Panc1 (cell line): ENCODE data around the gene HOXA13.

Source experiments
- CTCF ChIP-seq: fragments of 450-650 bp; IDR thresholded peaks from 2 replicates; pipeline ENCODE4 v1.5.1; 2017; ENCODE audit warnings: mild to moderate bottlenecking
- SIN3A ChIP-seq: IDR thresholded peaks from 2 replicates; pipeline ENCODE4 v1.6.1; 2012; ENCODE audit warnings: low read depth, mild to moderate bottlenecking, low read length, moderate library complexity, borderline replicate concordance; ENCODE audit not compliant: insufficient read depth

GRCh38 chr7:27179030-27179429, 20.9 kb downstream of the HOXA13 start:
- TF ChIP-seq CTCF: no peak
- TF ChIP-seq SIN3A: no peak
